SK-N-SH (cell line): ENCODE results near the gene AATF. TPM values are rescaled to one million over a fixed set of nuclear protein-coding genes. Genes with fewer than 3 reads are reported as not detected.

Experiments
- CTCF ChIA-PET: fragments of 300-600, 350-600 bp; formaldehyde crosslinking; extraction: SDS; loops from one replicate; lab custom pipeline; 2021; lab: Yijun Ruan, JAX
- POLR2A ChIA-PET: fragments of 350-600 bp; sonication (Branson Sonifier 250); formaldehyde crosslinking; extraction: SDS; loops from one replicate; lab custom pipeline; 2020; ENCODE audit warnings: antibody characterized with exemption, inconsistent platforms; lab: Yijun Ruan, JAX
- DNase-seq: peaks from one replicate; pipeline ENCODE4 v3.0.0; 2012
- H2AFZ ChIP-seq: fragments of 200-600 bp; sonication (generic); 2 replicates; pipeline ENCODE4 v1.8.1; 2016; ENCODE audit warnings: antibody characterized with exemption, mild to moderate bottlenecking, low read depth
- H3F3A ChIP-seq: fragments of 200-600 bp; sonication (generic); replicated peaks from 2 replicates; pipeline ENCODE3; 2016; ENCODE audit warnings: antibody characterized with exemption, mild to moderate bottlenecking; ENCODE audit not compliant: insufficient read depth
- H3K27ac ChIP-seq, 2 experiments: fragments of 200-500 bp in 1 of 2; fragments of 200-600 bp in 1 of 2; sonication (Bioruptor generic) in 1 of 2; sonication (generic), shearing (Covaris generic) in 1 of 2; 2 replicates each; pipeline versions ENCODE4 v1.5.1 to v1.6.1; 2014 to 2016; ENCODE audit warnings: low read depth in 2 of 2, inconsistent platforms in 1 of 2, low read length in 1 of 2, mild to moderate bottlenecking in 1 of 2, mixed read lengths in 1 of 2
- H3K27me3 ChIP-seq: fragments of 200-600 bp; sonication (generic), shearing (Covaris generic); 2 replicates; pipeline ENCODE4 v1.6.1; 2016; ENCODE audit warnings: mixed run types; ENCODE audit not compliant: insufficient read depth
- H3K36me3 ChIP-seq, 2 experiments: fragments of 200-500 bp in 1 of 2; fragments of 200-600 bp in 1 of 2; sonication (Bioruptor generic) in 1 of 2; sonication (generic) in 1 of 2; replicated peaks in 1 of 2; 2 replicates each; pipeline versions ENCODE3 to v1.5.1; 2014 to 2016; ENCODE audit warnings: low read length in 1 of 2, mild to moderate bottlenecking in 1 of 2; ENCODE audit not compliant: insufficient read depth in 2 of 2, control insufficient read depth in 1 of 2
- H3K4me1 ChIP-seq, 2 experiments: fragments of 200-500 bp in 1 of 2; fragments of 200-600 bp in 1 of 2; sonication (Bioruptor generic) in 1 of 2; sonication (generic), shearing (Covaris generic) in 1 of 2; 2 replicates each; pipeline versions ENCODE4 v1.5.1 to v1.6.1; 2014 to 2016; ENCODE audit warnings: low read depth in 1 of 2, low read length in 1 of 2, mixed run types in 1 of 2; ENCODE audit not compliant: insufficient read depth in 2 of 2, control insufficient read depth in 1 of 2
- H3K4me2 ChIP-seq: fragments of 200-600 bp; sonication (generic), shearing (Covaris generic); 2 replicates; pipeline ENCODE4 v1.6.1; 2017; ENCODE audit warnings: mixed run types
- H3K4me3 ChIP-seq, 2 experiments: fragments of 200-500 bp in 1 of 2; fragments of 200-600 bp in 1 of 2; sonication (Bioruptor generic) in 1 of 2; sonication (generic), shearing (Covaris generic) in 1 of 2; 2 replicates each; pipeline versions ENCODE4 v1.5.1 to v1.8.1; 2014 to 2016; ENCODE audit warnings: low read depth in 2 of 2, inconsistent platforms in 1 of 2, low read length in 1 of 2, mild to moderate bottlenecking in 1 of 2, mixed read lengths in 1 of 2, moderate library complexity in 1 of 2
- H3K79me2 ChIP-seq: fragments of 200-600 bp; sonication (generic); 2 replicates; pipeline ENCODE4 v1.8.1; 2017; ENCODE audit warnings: mild to moderate bottlenecking; ENCODE audit not compliant: insufficient read depth
- H3K9ac ChIP-seq: fragments of 200-600 bp; sonication (generic); 2 replicates; pipeline ENCODE4 v1.6.1; 2017; ENCODE audit warnings: mixed run types
- H3K9me2 ChIP-seq: fragments of 200-600 bp; sonication (generic); 2 replicates; pipeline ENCODE4 v1.6.1; 2017; ENCODE audit warnings: mixed run types
- H3K9me3 ChIP-seq: fragments of 200-600 bp; sonication (generic); 2 replicates; pipeline ENCODE4 v1.6.1; 2017; ENCODE audit warnings: mixed run types, mild to moderate bottlenecking, moderate library complexity
- H4K20me1 ChIP-seq: fragments of 200-600 bp; sonication (generic); 2 replicates; pipeline ENCODE4 v1.6.1; 2017; ENCODE audit warnings: mild to moderate bottlenecking, mixed run types; ENCODE audit not compliant: insufficient read depth
- GATA2 ChIP-seq: sonication (generic); formaldehyde crosslinking; IDR thresholded peaks from 2 replicates; pipeline ENCODE4 v1.5.0; 2020; ENCODE audit warnings: mild to moderate bottlenecking, missing genetic modification reagents
- JUND ChIP-seq: IDR thresholded peaks from 2 replicates; pipeline ENCODE4 v1.4.0; 2012
- MEF2A ChIP-seq: IDR thresholded peaks from 2 replicates; pipeline ENCODE4 v1.4.0; 2012; ENCODE audit warnings: low read depth, borderline replicate concordance
- RFX5 ChIP-seq: IDR thresholded peaks from 2 replicates; pipeline ENCODE4 v1.6.1; 2012; ENCODE audit warnings: mild to moderate bottlenecking, improper control_type of control experiment, low read length
- TCF12 ChIP-seq: IDR thresholded peaks from 2 replicates; pipeline ENCODE4 v1.4.0; 2012
- WGBS: methylation state at CpG from one replicate; pipeline ENCODE4 v1.1.6; 2017; ENCODE audit warnings: low lambda C conversion rate; 5-methylcytosine and 5-hydroxymethylcytosine counted together
- polyA plus RNA-seq, 3 experiments: library from polyadenylated mRNA; depleted of rRNA; stranded (reverse); fragments of >200 nt; gene quantifications; 2 replicates each; pipeline ENCODE4 v1.2.3, GENCODE V29; 2012
- TF ChIP-seq, protein P1 (sequence below): IDR thresholded peaks from 2 replicates; pipeline ENCODE4 v1.4.0; 2012; ENCODE audit warnings: low read depth, borderline replicate concordance
- TF ChIP-seq, protein P2 (sequence below): fragments of 150-350 bp; IDR thresholded peaks from 2 replicates; pipeline ENCODE4 v1.6.1; 2016; ENCODE audit warnings: mild to moderate bottlenecking, low read depth, low read length

Gene AATF
- polyA plus RNA-seq, 1 of the 3 experiments (the other 2 are of a cell fraction), result 18.8 TPM

DNA sequence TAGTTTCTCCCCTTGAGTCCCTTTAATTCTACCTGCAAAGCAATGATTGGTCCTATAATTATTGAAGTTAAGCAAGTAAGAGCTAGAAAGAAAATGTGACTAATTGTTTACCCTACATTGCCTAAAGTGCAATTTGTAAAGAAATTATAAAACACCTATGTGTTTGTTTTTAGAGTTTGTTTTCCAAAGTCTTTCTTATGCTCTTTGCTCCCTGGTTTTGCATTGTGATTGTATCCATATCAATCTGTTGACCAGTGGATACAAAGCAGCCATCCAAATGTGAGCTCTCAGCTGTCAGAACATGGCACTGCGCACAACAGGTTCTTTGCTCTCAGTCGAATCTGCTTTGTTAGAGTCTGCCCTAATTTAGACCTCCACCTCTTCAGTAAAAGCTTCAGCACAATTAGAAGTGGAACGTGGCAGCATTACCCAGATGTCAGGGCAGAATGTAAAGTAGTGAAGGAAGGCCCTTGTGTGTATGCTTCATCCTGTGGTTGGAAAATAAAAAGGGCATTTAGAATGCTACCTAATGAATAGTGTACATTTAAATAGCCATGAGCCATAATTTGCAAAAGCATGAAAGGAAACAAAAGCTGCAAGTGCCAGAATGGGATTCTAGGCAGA lies 70.5 kb downstream of the AATF start:
- 87% methylated on average over 3 of the region's 3 CpGs for WGBS
- H3K4me1 ChIP-seq, result peaks cover 0 to 11% of the 10 kb centered on the region in 2 experiments; a peak in 2 of 4 replicates
- no peak overlapping the region for H3K9ac ChIP-seq
- H3K4me3 ChIP-seq, result no peak overlapping the region
- H3K79me2 ChIP-seq, result peaks cover 3% of the 10 kb centered on the region; the same call in 1 of the 2 replicates
- H2AFZ ChIP-seq, result no peak overlapping the region
- no peak overlapping the region for H3K27ac ChIP-seq
- ChIA-PET CTCF (interaction anchor here (0.8 to 2.1 kb wide), 10 partner anchors 16 to 416 kb away, joined by 3 to 12 read pairs (median 4); no protein-coding TSS in a partner anchor), POLR2A (no interaction called here)
- no peaks in the 10 kb centered on the region for H3F3A ChIP-seq
- H3K9me3 ChIP-seq, result no peaks in the 10 kb centered on the region
- H3K9me2 ChIP-seq, result no peaks in the 10 kb centered on the region
- TF ChIP-seq, protein P1, sequence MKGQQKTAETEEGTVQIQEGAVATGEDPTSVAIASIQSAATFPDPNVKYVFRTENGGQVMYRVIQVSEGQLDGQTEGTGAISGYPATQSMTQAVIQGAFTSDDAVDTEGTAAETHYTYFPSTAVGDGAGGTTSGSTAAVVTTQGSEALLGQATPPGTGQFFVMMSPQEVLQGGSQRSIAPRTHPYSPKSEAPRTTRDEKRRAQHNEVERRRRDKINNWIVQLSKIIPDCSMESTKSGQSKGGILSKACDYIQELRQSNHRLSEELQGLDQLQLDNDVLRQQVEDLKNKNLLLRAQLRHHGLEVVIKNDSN, result no peak
- TF ChIP-seq TCF12 (no peak), RFX5 (no peak), JUND (no peak)
- TF ChIP-seq, protein P2, sequence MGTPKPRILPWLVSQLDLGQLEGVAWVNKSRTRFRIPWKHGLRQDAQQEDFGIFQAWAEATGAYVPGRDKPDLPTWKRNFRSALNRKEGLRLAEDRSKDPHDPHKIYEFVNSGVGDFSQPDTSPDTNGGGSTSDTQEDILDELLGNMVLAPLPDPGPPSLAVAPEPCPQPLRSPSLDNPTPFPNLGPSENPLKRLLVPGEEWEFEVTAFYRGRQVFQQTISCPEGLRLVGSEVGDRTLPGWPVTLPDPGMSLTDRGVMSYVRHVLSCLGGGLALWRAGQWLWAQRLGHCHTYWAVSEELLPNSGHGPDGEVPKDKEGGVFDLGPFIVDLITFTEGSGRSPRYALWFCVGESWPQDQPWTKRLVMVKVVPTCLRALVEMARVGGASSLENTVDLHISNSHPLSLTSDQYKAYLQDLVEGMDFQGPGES, result no peak
- H3K36me3 ChIP-seq, result peaks cover 15 to 18% of the 10 kb centered on the region in 2 experiments
- no peak overlapping the region for H3K4me2 ChIP-seq
- H4K20me1 ChIP-seq, result no peaks in the 10 kb centered on the region
- H3K27me3 ChIP-seq, result no peaks in the 10 kb centered on the region
- no peak for DNase-seq

DNA sequence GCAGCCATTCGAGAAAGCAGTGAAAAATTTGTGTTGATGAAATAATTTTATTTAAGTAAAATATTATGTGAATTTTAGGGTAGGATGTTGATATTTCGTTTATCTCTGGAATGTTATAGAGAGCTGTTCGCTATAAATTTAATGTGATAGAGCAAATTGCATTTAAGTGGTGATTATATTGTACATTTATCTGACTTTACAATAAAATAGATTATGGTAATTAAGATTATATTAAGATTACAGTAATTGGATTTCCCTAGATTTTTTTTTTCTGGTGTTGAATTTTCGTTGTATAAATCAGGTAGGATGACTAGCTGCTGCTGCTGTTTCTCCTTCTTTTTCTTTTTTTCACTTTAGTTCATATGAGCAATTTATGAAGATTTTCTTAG lies 71.0 kb downstream of the AATF start:
- Histone ChIP-seq H3K36me3 (peaks cover 15 to 21% of the 10 kb centered on the region in 2 experiments), H3K9me2 (no peaks in the 10 kb centered on the region), H3K4me1 (peaks cover 0 to 11% of the 10 kb centered on the region in 2 experiments; a peak in 2 of 4 replicates), H3F3A (no peaks in the 10 kb centered on the region), H3K27ac (no peak overlapping the region), H3K4me3 (no peak overlapping the region), H3K27me3 (no peaks in the 10 kb centered on the region), H3K9ac (no peak overlapping the region), H3K4me2 (no peak overlapping the region), H3K9me3 (no peaks in the 10 kb centered on the region), H2AFZ (no peak overlapping the region), H4K20me1 (no peaks in the 10 kb centered on the region), H3K79me2 (no peaks in the 10 kb centered on the region)
- no peak for DNase-seq
- TF ChIP-seq GATA2 (CRISPR knock-in tag) (peak; percentile 63), MEF2A (no peak)
- TF ChIP-seq, protein P1, result no peak
- TF ChIP-seq, protein P2, result no peak
- CTCF ChIA-PET, result interaction anchor here (0.8 to 2.1 kb wide), 10 partner anchors 17 to 417 kb away, joined by 3 to 12 read pairs (median 4); no protein-coding TSS in a partner anchor
- WGBS, result 88% methylated on average over 4 of the region's 4 CpGs
- POLR2A ChIA-PET, result no interaction called here
